Body of pancreas (tissue), 4 donors: ENCODE results near the gene ZNF91.
"Not testable (repeated sequence)": the region's sequence is repeated elsewhere in the genome, so short reads cannot be mapped to it uniquely, and the experiment has no call there.

ENCODE experiments used
- CTCF ChIP-seq, 7 experiments: fragments of 450-650 bp in 4 of 7; fragments of 200-600 bp in 3 of 7; sonication (generic) in 3 of 7; IDR thresholded peaks; one replicate each; pipeline ENCODE4 v1.5.1; 2016 to 2019; ENCODE audit warnings: antibody characterized with exemption in 7 of 7
- POLR2A ChIP-seq, 3 donors: fragments of 450-650 bp; IDR thresholded peaks; one replicate each; pipeline ENCODE4 v1.6.1; 2016; ENCODE audit warnings: antibody characterized with exemption in 3 of 3, mild to moderate bottlenecking in 2 of 3

GRCh38 chr19:23319571-23319970 is 75.7 kb downstream of the ZNF91 start:
- not testable (repeated sequence) for TF ChIP-seq CTCF, POLR2A (IDR thresholded peaks at IDR 0.05)
